Forelimb muscle (tissue), 1 donor: ENCODE measurements around the gene SLC24A2. TPM values are rescaled to one million over a fixed set of nuclear protein-coding genes. Genes with fewer than 3 reads are reported as not detected.
"Not testable (repeated sequence)": the region's sequence is repeated elsewhere in the genome, so short reads cannot be mapped to it uniquely, and the experiment has no call there.

Experiments used
- DNase-seq: peaks from one replicate; pipeline ENCODE4 v3.0.0-alpha.2; 2013; ENCODE audit warnings: low read depth
- polyA plus RNA-seq: library from polyadenylated mRNA; unstranded; fragments of 120-200 nt; gene quantifications from one replicate; pipeline ENCODE4 v1.2.1, GENCODE V29; 2013; ENCODE audit not compliant: insufficient read length

SLC24A2 gene
- 1.1 TPM for polyA plus RNA-seq

- DNase-seq = no peak
These were observed at the start of gene SLC24A2 for GRCh38 chr9:19788614-19789271. Gene SLC24A2 (minus strand): TSS chr9:19789037.

GRCh38 chr9:19833331-19833730 is 44.5 kb upstream of the SLC24A2 start:
- not testable (repeated sequence) for DNase-seq

- no peak for DNase-seq
These were observed 42.0 kb upstream of the SLC24A2 start for GRCh38 chr9:19830796-19831195.

GRCh38 chr9:19828576-19829109 is 39.8 kb upstream of the SLC24A2 start:
- DNase-seq = no peak

- DNase-seq = no peak
These were observed 27.9 kb upstream of the SLC24A2 start for GRCh38 chr9:19816769-19817168.

- no peak for DNase-seq
These were observed 23.4 kb upstream of the SLC24A2 start for GRCh38 chr9:19812194-19812593.

- DNase-seq = no peak
These were observed 20.8 kb upstream of the SLC24A2 start for GRCh38 chr9:19809422-19810269.

- DNase-seq = no peak
These were observed 18.5 kb upstream of the SLC24A2 start for GRCh38 chr9:19807182-19807892.

- no peak for DNase-seq
These were observed 15.6 kb upstream of the SLC24A2 start for GRCh38 chr9:19804431-19804830.

- DNase-seq = no peak
These were observed 12.0 kb upstream of the SLC24A2 start for GRCh38 chr9:19800884-19801283.

- no peak for DNase-seq
These were observed 10.9 kb upstream of the SLC24A2 start for GRCh38 chr9:19799784-19800183.

- no peak for DNase-seq
These were observed 685 bp downstream of the SLC24A2 start for GRCh38 chr9:19788152-19788551.

GRCh38 chr9:19787672-19788071 is 1.2 kb downstream of the SLC24A2 start:
- no peak for DNase-seq

- DNase-seq = no peak
These were observed 3.6 kb downstream of the SLC24A2 start for GRCh38 chr9:19785230-19785629.

- DNase-seq = no peak
These were observed 4.7 kb downstream of the SLC24A2 start for GRCh38 chr9:19784136-19784535.

- DNase-seq = no peak
These were observed 5.3 kb downstream of the SLC24A2 start for GRCh38 chr9:19783500-19783899.

- DNase-seq = no peak
These were observed 6.8 kb downstream of the SLC24A2 start for GRCh38 chr9:19782005-19782404.

- no peak for DNase-seq
These were observed 7.6 kb downstream of the SLC24A2 start for GRCh38 chr9:19781240-19781639.

- DNase-seq = no peak
These were observed 17.4 kb downstream of the SLC24A2 start for GRCh38 chr9:19771446-19771845.

- no peak for DNase-seq
These were observed 17.9 kb downstream of the SLC24A2 start for GRCh38 chr9:19770973-19771372.

- no peak for DNase-seq
These were observed 19.6 kb downstream of the SLC24A2 start for GRCh38 chr9:19769213-19769612.

- DNase-seq = no peak
These were observed 20.0 kb downstream of the SLC24A2 start for GRCh38 chr9:19768798-19769197.
